ENCODE measurements around the gene RPN1. TPM values are rescaled to one million over a fixed set of nuclear protein-coding genes. Genes with fewer than 3 reads are reported as not detected.
"Not testable (repeated sequence)": the region's sequence is repeated elsewhere in the genome, so short reads cannot be mapped to it uniquely, and the experiment has no call there.

RPN1 gene
- total RNA-seq, 1 donor from 2014 or later: 192 TPM

- no peaks in the 10 kb centered on the region for H3K27me3 Mint-ChIP-seq
- no peak overlapping the region for H3K27ac Mint-ChIP-seq
- H3K36me3 Mint-ChIP-seq: no peaks in the 10 kb centered on the region
- no peaks in the 10 kb centered on the region for H3K9me3 Mint-ChIP-seq
- no peak for DNase-seq (ENCODE audit: extremely low spot score, unreplicated experiment)
- no peak for TF ChIP-seq CTCF (conservative IDR thresholded peaks at IDR 0.05)
- H3K4me1 Mint-ChIP-seq (ENCODE audit: unreplicated experiment): peaks cover 4% of the 10 kb centered on the region
- H3K4me3 Mint-ChIP-seq: no peak overlapping the region
Measured at GRCh38 chr3:128655531-128655930, 4.9 kb upstream of the RPN1 start.

DNA sequence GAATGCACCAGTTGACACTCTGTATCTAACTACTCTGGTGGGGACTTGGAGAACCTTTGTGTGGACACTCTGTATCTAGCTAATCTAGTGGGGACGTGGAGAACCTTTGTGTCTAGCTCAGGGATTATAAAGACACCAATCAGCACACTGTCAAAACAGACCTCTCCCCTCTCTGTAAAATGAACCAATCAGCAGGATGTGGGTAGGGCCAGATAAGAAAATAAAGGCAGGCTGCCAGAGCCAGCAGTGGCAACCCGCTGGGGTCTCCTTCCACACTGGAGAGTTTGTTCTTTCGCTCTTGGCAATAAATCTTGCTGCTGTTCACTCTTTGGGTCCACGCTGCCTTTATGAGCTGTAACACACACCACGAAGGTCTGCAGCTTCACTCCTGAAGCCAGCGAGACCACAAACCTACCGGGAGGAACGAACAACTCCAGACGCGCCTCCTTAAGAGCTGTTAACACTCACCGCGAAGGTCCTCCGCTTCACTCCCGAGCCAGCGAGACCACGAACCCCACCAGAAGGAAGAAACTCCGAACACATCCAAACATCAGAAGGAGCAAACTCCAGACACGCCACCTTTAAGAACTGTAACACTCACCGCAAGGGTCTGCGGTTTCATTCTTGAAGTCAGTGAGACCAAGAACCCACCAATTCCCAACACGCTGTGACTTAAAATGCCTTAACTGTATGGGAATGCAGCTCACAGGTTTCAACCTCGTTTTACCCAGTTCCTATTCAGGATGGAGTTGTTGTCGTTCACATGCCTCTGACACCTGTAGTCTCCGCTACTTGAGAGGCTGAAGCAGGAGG is 3.6 kb upstream of the RPN1 start:
- H3K9me3 Mint-ChIP-seq; H3K4me3 Mint-ChIP-seq; H3K4me1 Mint-ChIP-seq (ENCODE audit: unreplicated experiment); H3K27ac Mint-ChIP-seq; H3K36me3 Mint-ChIP-seq; DNase-seq (ENCODE audit: extremely low spot score, unreplicated experiment); H3K27me3 Mint-ChIP-seq: not testable (repeated sequence)

DNA sequence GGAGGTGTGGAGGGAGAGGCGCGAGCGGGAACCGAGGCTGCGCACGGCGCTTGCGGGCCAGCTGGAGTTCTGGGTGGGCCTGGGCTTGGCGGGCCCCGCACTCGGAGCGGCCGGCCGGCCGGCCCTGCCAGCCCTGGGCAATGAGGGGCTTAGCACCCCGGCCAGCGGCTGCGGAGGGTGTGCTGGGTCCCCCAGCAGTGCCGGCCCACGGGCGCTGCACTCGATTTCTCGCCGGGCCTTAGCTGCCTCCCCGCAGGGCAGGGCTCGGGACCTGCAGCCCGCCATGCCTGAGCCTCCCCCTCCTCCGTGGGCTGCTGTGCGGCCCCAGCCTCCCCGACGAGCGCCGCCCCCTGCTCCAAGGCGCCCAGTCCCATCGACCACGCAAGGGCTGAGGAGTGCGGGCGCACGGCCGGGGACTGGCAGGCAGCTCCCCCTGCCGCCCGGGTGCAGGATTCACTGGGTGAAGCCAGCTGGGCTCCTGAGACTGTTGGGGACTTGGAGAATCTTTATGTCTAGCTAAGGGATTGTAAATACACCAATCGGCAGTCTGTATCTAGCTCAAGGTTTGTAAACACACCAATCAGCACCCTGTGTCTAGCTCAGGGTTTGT is 2.9 kb upstream of the RPN1 start:
- not testable (repeated sequence) for DNase-seq (ENCODE audit: extremely low spot score, unreplicated experiment); H3K27me3 Mint-ChIP-seq; H3K27ac Mint-ChIP-seq; H3K36me3 Mint-ChIP-seq; H3K4me3 Mint-ChIP-seq; H3K9me3 Mint-ChIP-seq
- peaks cover 15% of the 10 kb centered on the region for H3K4me1 Mint-ChIP-seq (ENCODE audit: unreplicated experiment)

DNA sequence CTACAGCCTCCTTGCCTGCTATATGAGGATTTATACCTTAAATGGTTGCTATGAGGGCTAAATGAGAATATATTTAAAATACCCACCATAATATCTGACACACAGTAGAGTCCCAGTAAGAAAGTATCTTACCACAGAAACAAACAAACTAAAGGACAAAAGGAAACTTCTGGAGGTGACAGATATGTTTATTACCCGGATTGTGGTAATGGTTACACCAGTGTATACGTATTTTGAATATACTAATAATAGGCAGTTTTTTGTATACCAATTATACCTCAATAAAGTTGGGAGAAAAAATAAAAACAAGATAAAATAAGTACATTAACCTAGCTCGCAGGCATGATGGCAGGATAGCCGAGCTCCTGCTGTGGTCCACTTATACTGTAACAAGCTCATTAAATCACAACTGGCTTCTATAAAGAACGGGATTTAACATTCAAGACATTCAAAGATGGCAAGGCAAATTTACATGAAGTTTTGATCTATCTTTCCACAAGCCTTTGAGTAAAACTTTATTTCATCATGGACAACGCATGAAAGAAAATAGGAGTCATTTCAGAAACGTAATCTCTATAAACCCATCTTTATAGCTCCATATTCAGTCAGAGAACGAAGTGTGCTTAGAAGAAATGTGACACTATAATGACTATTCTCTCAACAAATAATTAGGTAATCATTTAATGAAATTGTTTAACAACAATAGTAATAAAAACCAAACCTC is 1.5 kb downstream of the RPN1 start:
- Mint-ChIP-seq H3K4me1 (ENCODE audit: unreplicated experiment) (peaks cover 14% of the 10 kb centered on the region), H3K27me3 (no peaks in the 10 kb centered on the region), H3K4me3 (peak overlapping the region; percentile 91), H3K9me3 (no peaks in the 10 kb centered on the region), H3K36me3 (peaks cover 5% of the 10 kb centered on the region), H3K27ac (peak overlapping the region; percentile 92)
- no peak for TF ChIP-seq CTCF (conservative IDR thresholded peaks at IDR 0.05)
- no peak for DNase-seq (ENCODE audit: extremely low spot score, unreplicated experiment)

- no peaks in the 10 kb centered on the region for H3K27me3 Mint-ChIP-seq
- no peaks in the 10 kb centered on the region for H3K9me3 Mint-ChIP-seq
- TF ChIP-seq CTCF (conservative IDR thresholded peaks at IDR 0.05): no peak
- peak overlapping the region; percentile 91 for H3K4me3 Mint-ChIP-seq
- H3K4me1 Mint-ChIP-seq (ENCODE audit: unreplicated experiment): peaks cover 12% of the 10 kb centered on the region
- no peak for DNase-seq (ENCODE audit: extremely low spot score, unreplicated experiment)
- H3K36me3 Mint-ChIP-seq: peaks cover 8% of the 10 kb centered on the region
- H3K27ac Mint-ChIP-seq: peak overlapping the region; percentile 92
Measured at GRCh38 chr3:128648402-128648801, 2.2 kb downstream of the RPN1 start.

DNA sequence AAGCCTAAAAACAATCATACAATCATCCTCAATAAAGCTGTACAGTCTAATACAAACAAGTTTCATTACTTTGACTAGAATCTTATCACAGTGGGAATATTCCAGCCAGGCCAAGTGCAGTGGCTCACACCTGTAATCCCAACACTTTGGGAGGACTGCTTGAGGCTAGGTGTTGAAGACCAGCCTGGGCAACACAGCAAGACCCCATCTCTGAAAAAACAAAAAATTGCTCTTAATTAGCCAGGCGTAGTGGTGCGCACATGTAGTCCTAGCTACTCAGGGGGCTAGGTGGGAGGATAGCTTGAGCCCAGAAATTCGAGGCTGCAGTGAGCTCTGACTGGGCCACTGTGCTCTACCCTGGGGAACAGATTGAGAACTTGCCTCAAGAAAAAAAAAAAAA is 3.3 kb downstream of the RPN1 start:
- Mint-ChIP-seq H3K27ac (no peak overlapping the region), H3K36me3 (peaks cover 10% of the 10 kb centered on the region), H3K27me3 (no peaks in the 10 kb centered on the region), H3K4me1 (ENCODE audit: unreplicated experiment) (peaks cover 12% of the 10 kb centered on the region), H3K4me3 (no peak overlapping the region), H3K9me3 (no peaks in the 10 kb centered on the region)
- TF ChIP-seq CTCF (conservative IDR thresholded peaks at IDR 0.05): no peak
- no peak for DNase-seq (ENCODE audit: extremely low spot score, unreplicated experiment)

Measured in type B pancreatic cell (in vitro differentiated cells).